Thoracic aorta (tissue), 2 donors: Measurements from ENCODE around the gene TARS3. TPM values are rescaled to one million over a fixed set of nuclear protein-coding genes. Genes with fewer than 3 reads are reported as not detected.
"Not testable (repeated sequence)": the region's sequence is repeated elsewhere in the genome, so short reads cannot be mapped to it uniquely, and the experiment has no call there.

Experiments
- ATAC-seq: fragments of 150-250 bp; one replicate; pipeline ENCODE4 v1.8.0; 2017; ENCODE audit warnings: low read depth; ENCODE audit not compliant: insufficient number of reproducible peaks, low FRiP score
- DNase-seq: peaks from one replicate; pipeline ENCODE4 v3.0.0-alpha.2; 2020; ENCODE audit warnings: low spot score
- H3K27ac ChIP-seq, 2 donors: fragments of 200-600 bp; sonication (generic); 1 replicate in 1 of 2; 2 replicates in 1 of 2; pipeline ENCODE4 v1.5.1; 2016; ENCODE audit warnings: mild to moderate bottlenecking in 2 of 2, moderate library complexity in 2 of 2
- H3K27me3 ChIP-seq: fragments of 200-600 bp; sonication (generic); replicated peaks from 2 replicates; pipeline ENCODE4 v1.6.0; 2016; ENCODE audit warnings: mild to moderate bottlenecking; ENCODE audit not compliant: insufficient read depth
- H3K36me3 ChIP-seq: fragments of 200-600 bp; sonication (generic); one replicate; pipeline ENCODE4 v1.5.1; 2016
- H3K4me1 ChIP-seq, 2 donors: fragments of 200-600 bp; sonication (generic); 1 replicate in 1 of 2; 2 replicates in 1 of 2; pipeline versions ENCODE4 v1.5.1 to v1.6.0; 2016; ENCODE audit warnings: low read depth in 2 of 2, mild to moderate bottlenecking in 1 of 2; ENCODE audit not compliant: control insufficient read depth in 1 of 2
- H3K4me3 ChIP-seq: fragments of 200-600 bp; sonication (generic); 2 replicates; pipeline ENCODE4 v1.5.1; 2016; ENCODE audit warnings: mild to moderate bottlenecking
- H3K9me3 ChIP-seq: fragments of 200-600 bp; sonication (generic); 2 replicates; pipeline ENCODE4 v1.5.1; 2016
- CTCF ChIP-seq: fragments of 200-600 bp; sonication (generic); IDR thresholded peaks from one replicate; pipeline ENCODE4 v1.5.1; 2019; ENCODE audit warnings: antibody characterized with exemption
- total RNA-seq, 2 donors: library from RNA; depleted of rRNA; stranded (reverse); fragments of >200 nt; gene quantifications; one replicate each; pipeline versions ENCODE4 v1.1.0 to v1.2.3, GENCODE V29; 2016

The TARS3 gene
- total RNA-seq, 2 donors from 2014 or later, result 20.5 to 21.3 TPM

- not testable (repeated sequence) for H3K4me1 ChIP-seq, H3K27ac ChIP-seq, H3K27me3 ChIP-seq, DNase-seq, H3K4me3 ChIP-seq, ATAC-seq, H3K9me3 ChIP-seq, H3K36me3 ChIP-seq
Measured at GRCh38 chr15:101734837-101735236, 10.6 kb upstream of the TARS3 start.

GRCh38 chr15:101733545-101733944 lies 9.3 kb upstream of the TARS3 start:
- no peaks in the 10 kb centered on the region for H3K27me3 ChIP-seq
- H3K4me1 ChIP-seq, result no peaks in the 10 kb centered on the region
- no peaks in the 10 kb centered on the region for H3K36me3 ChIP-seq
- no peaks in the 10 kb centered on the region for H3K9me3 ChIP-seq
- ATAC-seq (no peak), DNase-seq (no peak)
- no peak overlapping the region for H3K27ac ChIP-seq
- TF ChIP-seq CTCF, result no peak
- H3K4me3 ChIP-seq, result no peak overlapping the region

- H3K9me3 ChIP-seq, result no peaks in the 10 kb centered on the region
- DNase-seq (no peak), ATAC-seq (no peak)
- no peak overlapping the region for H3K4me3 ChIP-seq
- no peak overlapping the region for H3K27ac ChIP-seq
- no peaks in the 10 kb centered on the region for H3K27me3 ChIP-seq
- TF ChIP-seq CTCF, result no peak
- H3K36me3 ChIP-seq, result no peaks in the 10 kb centered on the region
- H3K4me1 ChIP-seq, result no peaks in the 10 kb centered on the region
Measured at GRCh38 chr15:101732772-101733171, 8.5 kb upstream of the TARS3 start.

GRCh38 chr15:101731746-101732145 lies 7.5 kb upstream of the TARS3 start:
- no peak overlapping the region for H3K27ac ChIP-seq
- no peaks in the 10 kb centered on the region for H3K9me3 ChIP-seq
- H3K4me1 ChIP-seq, result no peaks in the 10 kb centered on the region
- DNase-seq (no peak), ATAC-seq (no peak)
- H3K4me3 ChIP-seq, result no peak overlapping the region
- no peaks in the 10 kb centered on the region for H3K36me3 ChIP-seq
- no peak for TF ChIP-seq CTCF
- no peaks in the 10 kb centered on the region for H3K27me3 ChIP-seq

GRCh38 chr15:101727186-101727585 lies 2.9 kb upstream of the TARS3 start:
- H3K4me1 ChIP-seq, result peaks cover 9 to 11% of the 10 kb centered on the region in 2 donors
- no peaks in the 10 kb centered on the region for H3K9me3 ChIP-seq
- H3K27ac ChIP-seq, result no peak overlapping the region
- no peak for TF ChIP-seq CTCF
- ATAC-seq (no peak), DNase-seq (no peak)
- H3K27me3 ChIP-seq, result no peaks in the 10 kb centered on the region
- no peak overlapping the region for H3K4me3 ChIP-seq
- no peaks in the 10 kb centered on the region for H3K36me3 ChIP-seq

- H3K27ac ChIP-seq, result peak overlapping the region; percentile 53 to 60
- H3K27me3 ChIP-seq, result no peaks in the 10 kb centered on the region
- DNase-seq (no peak), ATAC-seq (no peak)
- peaks cover 8% of the 10 kb centered on the region for H3K36me3 ChIP-seq
- peaks cover 9 to 11% of the 10 kb centered on the region in 2 donors for H3K4me1 ChIP-seq
- TF ChIP-seq CTCF, result no peak
- no peaks in the 10 kb centered on the region for H3K9me3 ChIP-seq
- peak overlapping the region; percentile 97 for H3K4me3 ChIP-seq
Measured at GRCh38 chr15:101725073-101725472, 800 bp upstream of the TARS3 start.
